HG02970 (cell line): ENCODE measurements around the gene PUS3.

Experiments used
- ATAC-seq: cut with Tn5 transposase; IDR thresholded peaks from one replicate; pipeline ENCODE4 v1.9.1; 2021; ENCODE audit warnings: mild to moderate bottlenecking, moderate library complexity, moderate number of reproducible peaks; ENCODE audit not compliant: unreplicated experiment, low FRiP score

PUS3 gene

GRCh38 chr11:125902927-125903710, at the start of gene PUS3:
Gene PUS3, minus strand, starts transcription at chr11:125903206. Its CDS starts 6,922 bp downstream, at chr11:125896284.
- ATAC-seq = peak; percentile 94

- no peak for ATAC-seq
Observed at GRCh38 chr11:125952559-125952958, 49.6 kb upstream of the PUS3 start.

- no peak for ATAC-seq
Observed at GRCh38 chr11:125951731-125952130, 48.7 kb upstream of the PUS3 start.

GRCh38 chr11:125950696-125951651, 48.0 kb upstream of the PUS3 start:
- ATAC-seq = no peak

GRCh38 chr11:125950178-125950490, 47.1 kb upstream of the PUS3 start:
- ATAC-seq = no peak

GRCh38 chr11:125949271-125950177, 46.5 kb upstream of the PUS3 start:
- ATAC-seq = no peak

- no peak for ATAC-seq
Observed at GRCh38 chr11:125948278-125949051, 45.5 kb upstream of the PUS3 start.

GRCh38 chr11:125947419-125948277, 44.6 kb upstream of the PUS3 start:
- no peak for ATAC-seq

- no peak for ATAC-seq
Observed at GRCh38 chr11:125946712-125947418, 43.9 kb upstream of the PUS3 start.

- no peak for ATAC-seq
Observed at GRCh38 chr11:125945797-125946520, 43.0 kb upstream of the PUS3 start, which contains the start of gene VSIG10L2. Gene VSIG10L2, plus strand, starts transcription at chr11:125946044. Its CDS starts 12 bp downstream, at chr11:125946056.

- ATAC-seq = no peak
Observed at GRCh38 chr11:125945011-125945796, 42.2 kb upstream of the PUS3 start.

GRCh38 chr11:125944350-125945010, 41.5 kb upstream of the PUS3 start:
- no peak for ATAC-seq

- no peak for ATAC-seq
Observed at GRCh38 chr11:125943661-125944349, 40.8 kb upstream of the PUS3 start.

- ATAC-seq = no peak
Observed at GRCh38 chr11:125942771-125943428, 39.9 kb upstream of the PUS3 start.
